CD4-positive, alpha-beta T cell treated with Interleukin-17A for 1 hour (primary cell): ENCODE results near the gene PAK1.
"Not testable (repeated sequence)": the region's sequence is repeated elsewhere in the genome, so short reads cannot be mapped to it uniquely, and the experiment has no call there.

Experiments
- DNase-seq: peaks from one replicate; pipeline ENCODE4 v3.0.0-alpha.2; 2020

Gene PAK1

GRCh38 chr11:77300695-77301094, 173.2 kb downstream of the PAK1 start:
- DNase-seq, result no peak

- DNase-seq, result not testable (repeated sequence)
These were observed 173.9 kb downstream of the PAK1 start for GRCh38 chr11:77300028-77300427.

GRCh38 chr11:77299528-77299993, 174.3 kb downstream of the PAK1 start:
- DNase-seq, result no peak

GRCh38 chr11:77294040-77294439, 179.9 kb downstream of the PAK1 start:
- no peak for DNase-seq

- DNase-seq, result no peak
These were observed 184.2 kb downstream of the PAK1 start for GRCh38 chr11:77289737-77290136.

GRCh38 chr11:77287615-77288273, 186.2 kb downstream of the PAK1 start:
- DNase-seq, result no peak

- no peak for DNase-seq
These were observed 186.8 kb downstream of the PAK1 start for GRCh38 chr11:77287136-77287535.

GRCh38 chr11:77284476-77285468, 189.1 kb downstream of the PAK1 start:
- no peak for DNase-seq

GRCh38 chr11:77283101-77283500, 190.8 kb downstream of the PAK1 start:
- DNase-seq, result no peak

GRCh38 chr11:77278595-77279506, 195.0 kb downstream of the PAK1 start:
- DNase-seq, result no peak

GRCh38 chr11:77276271-77276670, 197.6 kb downstream of the PAK1 start:
- DNase-seq, result no peak
